NB4 (cell line): ENCODE data around the gene THRSP.

ENCODE experiments used
- DNase-seq: peaks from one replicate; pipeline ENCODE4 v3.0.0; 2010; ENCODE audit warnings: low read depth
- H3K4me3 ChIP-seq: one replicate; pipeline ENCODE4 v1.5.1; 2011; ENCODE audit warnings: mild to moderate bottlenecking, low read depth, low read length, moderate library complexity
- CTCF ChIP-seq: IDR thresholded peaks from one replicate; pipeline ENCODE4 v1.5.1; 2012; ENCODE audit warnings: low read depth, low read length
- MAX ChIP-seq: IDR thresholded peaks from 2 replicates; pipeline ENCODE4 v1.6.1; 2011; ENCODE audit warnings: low read depth, low read length
- MYC ChIP-seq: IDR thresholded peaks from 2 replicates; pipeline ENCODE4 v1.6.1; 2011; ENCODE audit warnings: low read depth, low read length
- POLR2A ChIP-seq: IDR thresholded peaks from 2 replicates; pipeline ENCODE4 v1.6.1; 2011; ENCODE audit warnings: mild to moderate bottlenecking; ENCODE audit not compliant: insufficient read length; ENCODE audit errors: extremely low read depth

THRSP gene

GRCh38 chr11:78109081-78110015, 45.7 kb downstream of the THRSP start:
- DNase-seq: no peak
- no peak overlapping the region for H3K4me3 ChIP-seq
- TF ChIP-seq POLR2A (no peak), MYC (no peak), CTCF (no peak), MAX (no peak)

GRCh38 chr11:78110351-78110750, 46.7 kb downstream of the THRSP start:
- DNase-seq: no peak

GRCh38 chr11:78110830-78111229, 47.2 kb downstream of the THRSP start:
- no peak overlapping the region for H3K4me3 ChIP-seq
- no peak for DNase-seq
- TF ChIP-seq CTCF: no peak
- no peak for TF ChIP-seq MAX
- no peak for TF ChIP-seq POLR2A
- no peak for TF ChIP-seq MYC

More at GRCh38 chr11:78110351-78110750, 46.7 kb downstream of the THRSP start:
- no peak overlapping the region for H3K4me3 ChIP-seq
- TF ChIP-seq CTCF (no peak), POLR2A (no peak)

GRCh38 chr11:78111298-78111697, 47.6 kb downstream of the THRSP start:
- TF ChIP-seq POLR2A (no peak), MAX (no peak)
- no peak overlapping the region for H3K4me3 ChIP-seq
- DNase-seq: no peak

- DNase-seq: no peak
- no peak for TF ChIP-seq MYC
- no peak for TF ChIP-seq POLR2A
- no peak for TF ChIP-seq CTCF
- no peak for TF ChIP-seq MAX
- H3K4me3 ChIP-seq: no peak overlapping the region
Observed at GRCh38 chr11:78112582-78113275, 49.1 kb downstream of the THRSP start.
